Activated naive CD4-positive, alpha-beta T cell treated with anti-CD3 and anti-CD28 coated beads, Interleukin-2, amount 10 ng/mL, durations not matched to agents 7 days and 5 days (primary cell): ENCODE measurements around the gene APLP2.

Experiments used
- CTCF ChIA-PET: fragments of 350-600 bp; sonication (Branson Sonifier 250); formaldehyde crosslinking; loops from one replicate; lab custom pipeline; 2021; ENCODE audit warnings: antibody characterized with exemption; lab: Charles Lee
- DNase-seq: peaks from one replicate; pipeline ENCODE4 v3.0.0-alpha.2; 2020
- H3K27ac Mint-ChIP-seq: one replicate; pipeline ENCODE4 v1.8.0; 2021; ENCODE audit warnings: mild to moderate bottlenecking, moderate library complexity, mixed read lengths
- H3K27me3 Mint-ChIP-seq: one replicate; pipeline ENCODE4 v1.8.0; 2021; ENCODE audit warnings: mild to moderate bottlenecking, mixed read lengths
- H3K36me3 Mint-ChIP-seq: one replicate; pipeline ENCODE4 v1.8.0; 2021; ENCODE audit warnings: mixed read lengths
- H3K4me1 Mint-ChIP-seq: one replicate; pipeline ENCODE4 v1.8.0; 2021; ENCODE audit warnings: mixed read lengths
- H3K4me3 Mint-ChIP-seq: one replicate; pipeline ENCODE4 v1.8.0; 2021; ENCODE audit warnings: mild to moderate bottlenecking, moderate library complexity, mixed read lengths
- H3K9me3 Mint-ChIP-seq: one replicate; pipeline ENCODE4 v1.8.0; 2021; ENCODE audit warnings: mixed read lengths

The APLP2 gene

DNA sequence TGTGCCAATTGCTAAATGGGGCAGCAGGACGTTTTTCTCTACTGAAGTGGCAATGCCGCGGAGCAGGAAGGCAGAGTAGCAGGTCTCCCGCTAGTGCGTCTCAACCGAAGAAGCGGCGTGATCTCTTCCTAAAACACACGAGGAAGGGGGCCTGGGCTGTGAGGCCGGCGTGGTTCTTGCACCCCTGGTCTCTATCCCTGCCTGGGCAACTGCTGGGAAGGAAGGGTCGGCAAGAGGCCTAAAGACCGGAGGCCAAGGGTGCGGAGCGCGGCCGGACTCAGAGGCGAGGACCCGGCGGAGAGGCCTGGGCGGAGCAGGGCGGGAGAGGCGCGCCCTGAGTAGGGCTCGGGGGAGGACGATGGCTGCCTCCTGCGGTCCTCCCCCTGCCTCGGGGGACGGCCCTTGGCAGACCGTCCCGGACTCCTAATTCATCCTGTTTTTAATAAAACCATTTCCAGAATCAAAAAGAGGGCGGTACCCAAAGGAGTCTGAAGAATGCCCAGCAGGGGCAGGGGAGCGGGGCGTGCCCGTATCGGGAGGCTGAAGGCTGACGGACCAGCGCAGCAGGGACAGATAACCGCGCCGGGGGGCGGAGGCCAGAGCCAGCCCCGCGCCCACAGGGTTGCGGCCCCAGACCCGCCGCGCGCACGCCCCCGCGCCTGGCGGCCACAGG is 572 bp upstream of the APLP2 start:
- CTCF ChIA-PET: no interaction called here
- H3K9me3 Mint-ChIP-seq: no peaks in the 10 kb centered on the region
- no peaks in the 10 kb centered on the region for H3K36me3 Mint-ChIP-seq
- peak; percentile 60 for DNase-seq
- peaks cover 21% of the 10 kb centered on the region for H3K4me1 Mint-ChIP-seq
- H3K27ac Mint-ChIP-seq: peak overlapping the region; percentile 87
- peak overlapping the region; percentile 96 for H3K4me3 Mint-ChIP-seq
- peaks cover 43% of the 10 kb centered on the region for H3K27me3 Mint-ChIP-seq

DNA sequence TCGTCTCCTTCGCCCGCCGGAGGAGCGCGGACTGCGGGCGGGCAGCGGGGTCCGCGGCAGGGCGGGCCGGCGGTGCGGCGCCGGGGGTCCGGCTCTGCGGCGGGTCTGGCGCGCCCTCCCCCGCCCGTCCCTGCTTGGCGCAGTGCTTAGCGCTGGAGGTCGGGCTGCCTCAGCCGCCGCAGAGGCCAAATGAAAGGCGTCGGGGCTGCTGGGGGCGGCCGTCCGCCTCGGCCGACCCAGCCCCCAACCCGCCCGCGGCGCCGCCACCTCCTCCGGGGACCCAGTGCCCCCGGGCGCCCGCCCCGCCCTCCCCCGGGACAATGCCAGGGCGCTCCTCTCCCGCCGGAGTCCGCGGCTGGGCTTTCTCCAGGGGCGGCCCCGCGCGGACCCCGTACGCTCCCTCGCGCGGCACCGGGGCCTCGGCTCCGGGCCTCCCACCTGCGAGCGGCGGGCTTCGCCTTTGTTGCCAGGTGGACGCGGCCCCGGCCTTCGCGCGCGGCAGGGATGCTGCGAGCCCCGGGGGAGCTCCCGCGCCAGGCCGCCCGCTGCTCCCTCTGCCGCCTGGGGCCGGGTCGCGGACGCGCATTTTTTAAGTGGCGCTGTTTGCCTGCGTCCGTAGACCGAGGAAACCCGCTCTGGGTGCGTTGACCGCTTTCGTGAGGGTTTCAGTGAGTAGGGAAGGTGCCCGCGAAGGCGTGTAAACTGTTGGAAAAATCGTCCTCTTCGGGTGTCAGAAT is 583 bp downstream of the APLP2 start:
- DNase-seq: peak; percentile 65
- no peaks in the 10 kb centered on the region for H3K9me3 Mint-ChIP-seq

DNA sequence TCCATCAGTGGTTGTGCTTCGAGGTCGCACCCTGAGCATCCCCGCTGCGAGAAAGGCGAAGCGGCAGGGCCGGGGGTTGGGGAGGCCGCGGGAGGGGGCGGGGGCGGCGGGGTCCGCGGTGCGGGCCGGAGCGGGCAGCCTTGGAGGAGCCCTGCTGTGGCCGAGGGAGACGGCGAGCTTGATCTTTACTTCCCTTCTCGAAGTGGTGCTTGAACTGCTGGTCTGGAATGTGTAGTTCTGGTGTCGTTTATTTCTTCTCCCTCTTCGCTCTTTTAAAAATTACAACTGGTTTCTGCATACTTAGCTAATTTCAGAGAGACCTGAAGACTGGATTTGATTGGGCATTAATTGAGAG is 1.1 kb downstream of the APLP2 start:
- H3K9me3 Mint-ChIP-seq: no peaks in the 10 kb centered on the region
- H3K27me3 Mint-ChIP-seq: peaks cover 38% of the 10 kb centered on the region
- H3K4me1 Mint-ChIP-seq: peaks cover 21% of the 10 kb centered on the region
- no peaks in the 10 kb centered on the region for H3K36me3 Mint-ChIP-seq
- H3K27ac Mint-ChIP-seq: peak overlapping the region; percentile 76
- no peak for DNase-seq
- peak overlapping the region; percentile 81 for H3K4me3 Mint-ChIP-seq
- CTCF ChIA-PET: interaction anchor here (1.0 to 1.5 kb wide), 4 partner anchors 9 to 78 kb away, joined by 3 to 6 read pairs (median 3); no protein-coding TSS in a partner anchor

More for the DNA sequence above, 583 bp downstream of the APLP2 start:
- H3K36me3 Mint-ChIP-seq: no peaks in the 10 kb centered on the region
- H3K27me3 Mint-ChIP-seq: peaks cover 38% of the 10 kb centered on the region
- peak overlapping the region; percentile 45 for H3K27ac Mint-ChIP-seq
- peaks cover 21% of the 10 kb centered on the region for H3K4me1 Mint-ChIP-seq
- H3K4me3 Mint-ChIP-seq: peak overlapping the region; percentile 96
- CTCF ChIA-PET: interaction anchor here (1.0 to 1.5 kb wide), 4 partner anchors 9 to 78 kb away, joined by 3 to 6 read pairs (median 3); no protein-coding TSS in a partner anchor

GRCh38 chr11:130071211-130071712 is 1.6 kb downstream of the APLP2 start:
- CTCF ChIA-PET: interaction anchor here (1.0 to 1.5 kb wide), 5 partner anchors 60 to 79 kb away, joined by 3 to 6 read pairs (median 3); no protein-coding TSS in a partner anchor
- no peak for DNase-seq
- Mint-ChIP-seq H3K4me1 (peaks cover 21% of the 10 kb centered on the region), H3K27ac (peak overlapping the region; percentile 76), H3K9me3 (no peaks in the 10 kb centered on the region), H3K4me3 (peak overlapping the region; percentile 81), H3K27me3 (peaks cover 38% of the 10 kb centered on the region), H3K36me3 (no peaks in the 10 kb centered on the region)

GRCh38 chr11:130074736-130075135 is 5.0 kb downstream of the APLP2 start:
- Mint-ChIP-seq H3K36me3 (no peaks in the 10 kb centered on the region), H3K9me3 (no peaks in the 10 kb centered on the region), H3K4me1 (peaks cover 8% of the 10 kb centered on the region), H3K4me3 (no peak overlapping the region), H3K27me3 (peaks cover 32% of the 10 kb centered on the region), H3K27ac (no peak overlapping the region)
- CTCF ChIA-PET: no interaction called here
- no peak for DNase-seq

- no peaks in the 10 kb centered on the region for H3K4me1 Mint-ChIP-seq
- H3K27ac Mint-ChIP-seq: no peak overlapping the region
- H3K36me3 Mint-ChIP-seq: no peaks in the 10 kb centered on the region
- H3K9me3 Mint-ChIP-seq: no peaks in the 10 kb centered on the region
- no peak for DNase-seq
- no peak overlapping the region for H3K4me3 Mint-ChIP-seq
- H3K27me3 Mint-ChIP-seq: peaks cover 14% of the 10 kb centered on the region
- CTCF ChIA-PET: interaction anchor here (0.6 to 1.4 kb wide), 2 partner anchors 55 to 389 kb away, joined by 3 to 4 read pairs; no protein-coding TSS in a partner anchor
Measured at GRCh38 chr11:130076778-130077481, 7.2 kb downstream of the APLP2 start.

DNA sequence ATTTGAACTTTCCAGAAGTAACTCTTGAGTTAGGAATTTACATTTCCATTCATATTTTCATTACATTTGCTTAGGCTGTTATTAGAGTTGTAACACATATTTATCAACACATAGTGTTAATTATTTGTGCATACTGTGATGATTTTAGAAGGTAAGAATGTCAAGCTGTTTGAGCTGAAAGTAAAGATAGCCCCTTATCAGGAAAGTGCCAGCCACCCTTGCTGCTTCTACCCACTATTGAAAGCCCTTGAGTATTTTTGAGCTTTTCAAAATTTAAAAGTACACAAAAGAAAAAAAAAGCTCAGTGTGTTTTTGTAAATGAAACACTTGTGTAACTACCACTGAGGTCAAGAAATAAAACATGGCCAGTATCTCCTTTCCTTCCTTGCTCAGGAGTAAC is 8.0 kb downstream of the APLP2 start:
- Mint-ChIP-seq H3K27ac (no peak overlapping the region), H3K36me3 (no peaks in the 10 kb centered on the region), H3K4me1 (no peaks in the 10 kb centered on the region), H3K27me3 (peaks cover 8% of the 10 kb centered on the region), H3K9me3 (no peaks in the 10 kb centered on the region), H3K4me3 (no peak overlapping the region)
- DNase-seq: no peak
- CTCF ChIA-PET: interaction anchor here (1.4 kb wide), 1 partner anchor 54 kb away, joined by 3 read pairs; no protein-coding TSS in a partner anchor

- H3K4me3 Mint-ChIP-seq: no peak overlapping the region
- CTCF ChIA-PET: interaction anchor here (0.9 to 1.4 kb wide), 2 partner anchors 37 to 54 kb away, joined by 3 read pairs; no protein-coding TSS in a partner anchor
- no peaks in the 10 kb centered on the region for H3K9me3 Mint-ChIP-seq
- no peaks in the 10 kb centered on the region for H3K4me1 Mint-ChIP-seq
- peaks cover 8% of the 10 kb centered on the region for H3K27me3 Mint-ChIP-seq
- no peak overlapping the region for H3K27ac Mint-ChIP-seq
- no peak for DNase-seq
- no peaks in the 10 kb centered on the region for H3K36me3 Mint-ChIP-seq
Measured at GRCh38 chr11:130078080-130078479, 8.4 kb downstream of the APLP2 start.

DNA sequence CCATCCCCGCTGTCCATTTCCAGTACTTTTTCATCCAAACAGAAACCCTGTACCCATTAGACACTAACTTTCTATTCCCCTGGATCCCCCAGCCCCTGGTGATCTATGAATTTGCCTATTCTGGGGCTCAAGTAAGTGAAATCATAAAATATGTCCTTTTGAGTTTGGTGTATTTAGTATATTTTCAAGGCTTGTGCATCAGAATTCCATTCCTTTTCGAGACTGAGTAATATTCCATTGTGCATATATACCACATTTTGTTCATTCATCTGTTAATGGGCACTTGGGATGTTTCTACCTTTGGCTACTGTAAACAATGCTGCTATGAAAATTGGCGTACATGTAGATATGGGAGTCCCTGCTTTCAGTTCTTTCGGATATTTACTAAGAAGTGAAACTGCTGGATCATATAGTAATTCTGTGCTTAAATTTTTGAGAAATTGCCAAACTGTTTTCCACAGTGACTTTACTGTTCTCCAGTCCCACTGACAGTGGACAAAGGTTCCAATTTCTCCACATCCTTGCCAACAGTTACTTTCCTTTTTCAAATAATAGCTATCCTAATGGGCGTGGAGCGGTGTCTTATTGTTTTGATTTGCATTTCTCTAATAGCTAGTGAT is 16.1 kb downstream of the APLP2 start:
- H3K4me1 Mint-ChIP-seq: no peaks in the 10 kb centered on the region
- no peak for DNase-seq
- no peak overlapping the region for H3K4me3 Mint-ChIP-seq
- no peaks in the 10 kb centered on the region for H3K9me3 Mint-ChIP-seq
- CTCF ChIA-PET: interaction anchor here (0.6 kb wide), 1 partner anchor 117 kb away, joined by 3 read pairs; no protein-coding TSS in a partner anchor
- H3K27me3 Mint-ChIP-seq: peaks cover 4% of the 10 kb centered on the region
- H3K27ac Mint-ChIP-seq: no peak overlapping the region
- no peaks in the 10 kb centered on the region for H3K36me3 Mint-ChIP-seq

DNA sequence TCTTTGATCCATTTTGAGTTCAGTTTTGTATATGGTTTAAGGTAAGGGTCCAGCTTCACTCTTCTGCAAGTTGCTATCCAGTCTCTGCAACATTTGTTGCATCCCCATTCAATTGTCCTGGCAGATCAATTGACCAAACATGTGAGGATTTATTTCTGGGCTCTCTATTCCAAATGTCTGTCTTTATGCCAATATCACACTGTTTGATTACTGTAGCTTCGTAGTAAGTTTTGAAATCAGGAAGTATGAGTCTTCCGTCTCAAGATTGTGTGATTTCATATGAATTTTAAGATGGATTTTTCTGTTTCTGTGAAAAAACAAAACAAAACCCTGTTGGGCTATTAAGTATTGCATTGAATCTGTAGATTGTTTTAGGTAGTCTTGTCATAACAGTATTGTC is 17.0 kb downstream of the APLP2 start:
- CTCF ChIA-PET: interaction anchor here (0.7 kb wide), 1 partner anchor 323 kb away, joined by 3 read pairs; no protein-coding TSS in a partner anchor
- Mint-ChIP-seq H3K9me3 (no peaks in the 10 kb centered on the region), H3K4me3 (no peak overlapping the region), H3K27ac (no peak overlapping the region), H3K4me1 (no peaks in the 10 kb centered on the region), H3K36me3 (no peaks in the 10 kb centered on the region), H3K27me3 (peaks cover 4% of the 10 kb centered on the region)
- DNase-seq: no peak

DNA sequence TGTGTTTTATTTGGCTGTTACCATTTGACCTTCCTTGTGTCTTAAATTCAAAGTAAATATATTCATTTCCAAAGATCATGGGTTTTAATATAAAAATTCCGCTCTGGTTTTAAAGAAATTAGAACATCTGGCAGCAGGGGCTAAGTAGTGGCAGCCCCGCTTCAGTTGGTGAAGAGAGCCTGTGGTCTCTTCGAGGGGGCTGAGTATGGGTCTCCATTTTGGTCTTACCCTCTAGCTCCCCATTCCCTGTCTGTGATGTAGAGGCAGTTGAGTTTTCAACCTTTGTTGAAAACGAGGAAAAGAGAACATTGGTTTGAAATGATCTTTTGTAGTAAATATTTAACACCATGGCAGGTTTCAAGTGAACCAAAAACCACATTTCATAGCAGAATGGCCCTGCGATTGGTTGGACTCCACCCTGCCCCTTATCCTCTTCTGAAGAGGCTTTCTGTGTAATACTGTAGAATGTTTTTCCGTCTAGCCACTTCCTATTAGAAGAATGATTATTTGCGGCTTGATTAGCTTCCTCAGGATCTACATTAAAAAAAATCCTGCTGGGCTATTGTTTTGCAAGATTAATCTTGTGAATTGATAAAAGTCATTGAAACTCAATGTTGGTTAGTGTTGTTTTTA is 17.7 kb downstream of the APLP2 start:
- CTCF ChIA-PET: no interaction called here
- H3K36me3 Mint-ChIP-seq: no peaks in the 10 kb centered on the region
- H3K27me3 Mint-ChIP-seq: peaks cover 4% of the 10 kb centered on the region
- no peak overlapping the region for H3K27ac Mint-ChIP-seq
- H3K4me3 Mint-ChIP-seq: no peak overlapping the region
- no peaks in the 10 kb centered on the region for H3K9me3 Mint-ChIP-seq
- H3K4me1 Mint-ChIP-seq: no peaks in the 10 kb centered on the region
- DNase-seq: no peak

- H3K27me3 Mint-ChIP-seq: peaks cover 4% of the 10 kb centered on the region
- no peaks in the 10 kb centered on the region for H3K4me1 Mint-ChIP-seq
- no peaks in the 10 kb centered on the region for H3K36me3 Mint-ChIP-seq
- H3K4me3 Mint-ChIP-seq: no peak overlapping the region
- CTCF ChIA-PET: no interaction called here
- no peak for DNase-seq
- no peak overlapping the region for H3K27ac Mint-ChIP-seq
- H3K9me3 Mint-ChIP-seq: no peaks in the 10 kb centered on the region
Measured at GRCh38 chr11:130088217-130088616, 18.5 kb downstream of the APLP2 start.

DNA sequence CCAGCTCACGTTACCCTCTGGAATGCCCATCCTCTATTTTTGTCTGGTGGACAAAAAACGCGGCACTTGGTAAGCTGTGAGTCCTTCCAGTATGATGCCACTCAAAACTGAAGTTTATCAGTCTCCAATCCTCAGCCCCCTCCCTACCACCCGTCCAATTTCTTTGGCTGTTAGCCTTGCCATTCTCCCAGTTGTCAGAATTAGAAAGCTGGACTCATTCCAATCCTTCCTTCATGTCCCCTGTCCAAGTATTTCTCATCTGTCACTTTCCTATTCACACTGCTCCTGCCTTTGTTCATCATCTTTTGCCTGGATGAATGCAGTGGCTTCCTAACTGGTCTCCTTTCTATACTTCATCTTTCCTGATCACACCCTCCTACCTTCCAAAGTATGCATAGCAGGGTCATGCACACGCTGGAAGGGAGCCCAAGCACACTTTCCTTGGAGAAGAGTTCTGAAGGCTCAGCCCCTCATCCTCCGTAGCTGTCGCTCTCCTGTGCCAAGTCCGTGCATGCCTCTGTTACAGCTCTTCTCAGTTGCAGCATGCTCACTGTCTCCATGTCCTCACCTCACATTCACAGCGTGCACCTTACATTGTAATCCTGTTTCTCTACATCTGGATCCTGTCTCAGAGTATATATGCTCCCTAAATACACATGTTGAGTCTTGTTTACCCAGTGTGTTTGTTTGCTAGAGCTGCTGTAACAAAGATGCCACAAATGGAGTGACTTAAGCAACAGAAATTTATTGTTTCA is 19.4 kb downstream of the APLP2 start:
- CTCF ChIA-PET: no interaction called here
- no peaks in the 10 kb centered on the region for H3K9me3 Mint-ChIP-seq
- peaks cover 4% of the 10 kb centered on the region for H3K27me3 Mint-ChIP-seq
- H3K4me1 Mint-ChIP-seq: no peaks in the 10 kb centered on the region
- no peaks in the 10 kb centered on the region for H3K36me3 Mint-ChIP-seq
- DNase-seq: no peak
- no peak overlapping the region for H3K4me3 Mint-ChIP-seq
- H3K27ac Mint-ChIP-seq: no peak overlapping the region
